Measurements from ENCODE around the gene PRDM16.

PRDM16 gene

DNA sequence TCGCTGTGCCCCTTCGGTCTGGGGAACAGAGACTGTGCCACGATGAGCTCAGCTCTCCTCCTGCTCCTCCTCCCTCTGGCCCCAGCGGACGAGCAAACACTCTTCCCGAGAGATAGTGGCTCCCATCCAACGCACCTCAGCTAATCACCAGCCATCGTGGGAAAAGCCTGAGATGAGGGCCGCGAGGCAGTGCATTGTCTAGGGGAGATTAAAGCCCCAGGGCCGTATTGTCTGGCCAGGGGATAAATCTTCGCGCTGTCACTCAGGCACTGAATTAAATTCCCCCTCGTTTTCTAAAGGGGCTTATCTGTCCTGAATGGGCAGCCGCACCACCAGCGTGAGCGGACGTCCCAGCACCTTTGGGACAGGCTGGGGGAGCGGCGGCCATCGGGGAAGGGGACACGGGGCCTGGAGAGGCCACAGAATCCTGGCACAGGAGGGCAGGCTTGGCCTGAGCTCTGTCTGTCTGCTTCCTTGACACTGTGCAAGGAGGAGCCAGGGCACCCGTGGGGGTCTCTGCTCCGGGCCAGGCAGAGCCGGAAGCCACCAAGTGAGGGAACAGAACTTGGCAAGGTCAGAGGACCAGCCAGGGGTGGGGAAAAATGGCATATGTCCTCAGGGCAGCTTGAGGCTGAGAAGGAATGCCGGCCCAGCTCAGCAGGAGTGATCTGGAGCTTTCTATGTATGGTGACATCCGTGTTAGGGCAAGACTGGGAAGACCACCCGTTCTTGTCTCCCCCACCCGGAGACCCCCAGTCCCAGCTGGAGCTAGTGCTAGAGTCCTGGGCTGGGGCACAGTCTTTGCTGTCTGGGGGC is 32.3 kb downstream of the PRDM16 start:
- DNase-seq (ENCODE audit: low read depth, low spot score), result no peak
- H3K9me3 ChIP-seq (ENCODE audit: insufficient read depth, low read length), result no peaks in the 10 kb centered on the region
- TF ChIP-seq ZNF274 (IDR thresholded peaks at IDR 0.05; ENCODE audit: low read depth, low read length), result no peak
- TF ChIP-seq YY1 (IDR thresholded peaks at IDR 0.05; ENCODE audit: insufficient read depth, insufficient read length), result no peak
- TF ChIP-seq SUZ12 (IDR thresholded peaks at IDR 0.05; ENCODE audit: extremely low read depth, insufficient read depth, insufficient read length), result no peak
- no peak overlapping the region for H3K4me3 ChIP-seq (ENCODE audit: insufficient read length, low read depth)
- H3K27me3 ChIP-seq (ENCODE audit: insufficient read depth, insufficient read length), result no peaks in the 10 kb centered on the region
- H3K36me3 ChIP-seq (ENCODE audit: insufficient read depth, insufficient read length, low read length), result no peaks in the 10 kb centered on the region
- peaks cover 21% of the 10 kb centered on the region for H3K4me1 ChIP-seq (ENCODE audit: insufficient read depth, insufficient read length)
- H3K9ac ChIP-seq (ENCODE audit: insufficient read length, low read depth), result no peak overlapping the region

DNA sequence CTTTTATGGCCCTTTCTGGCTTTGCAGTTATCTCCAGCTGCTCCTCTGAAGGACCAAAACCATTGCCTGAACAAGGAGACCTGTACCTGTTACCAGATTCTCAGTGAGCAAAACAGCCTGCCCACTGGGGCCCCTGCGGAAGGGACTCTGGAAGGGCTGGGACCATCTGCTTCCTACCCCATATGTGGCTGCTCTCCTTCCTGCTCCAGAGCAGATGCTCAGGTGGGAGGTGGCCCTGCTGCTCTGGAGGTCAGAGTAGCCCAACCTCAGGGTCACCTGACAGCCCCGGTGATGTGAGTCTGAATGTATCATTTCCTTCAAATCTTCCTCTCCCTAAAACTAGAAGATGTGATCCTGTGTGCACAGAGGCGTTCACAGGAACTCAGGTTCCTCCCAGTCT is 33.6 kb downstream of the PRDM16 start:
- Histone ChIP-seq H3K27me3 (ENCODE audit: insufficient read depth, insufficient read length) (no peaks in the 10 kb centered on the region), H3K36me3 (ENCODE audit: insufficient read depth, insufficient read length, low read length) (no peaks in the 10 kb centered on the region), H3K9me3 (ENCODE audit: insufficient read depth, low read length) (peaks cover 1% of the 10 kb centered on the region; the same call in 1 of the 2 replicates), H3K9ac (ENCODE audit: insufficient read length, low read depth) (no peak overlapping the region), H3K4me3 (ENCODE audit: insufficient read length, low read depth) (no peak overlapping the region), H3K4me1 (ENCODE audit: insufficient read depth, insufficient read length) (peaks cover 21% of the 10 kb centered on the region)
- TF ChIP-seq SUZ12 (IDR thresholded peaks at IDR 0.05; ENCODE audit: extremely low read depth, insufficient read depth, insufficient read length), result no peak
- no peak for TF ChIP-seq YY1 (IDR thresholded peaks at IDR 0.05; ENCODE audit: insufficient read depth, insufficient read length)
- no peak for TF ChIP-seq ZNF274 (IDR thresholded peaks at IDR 0.05; ENCODE audit: low read depth, low read length)
- no peak for DNase-seq (ENCODE audit: low read depth, low spot score)

DNA sequence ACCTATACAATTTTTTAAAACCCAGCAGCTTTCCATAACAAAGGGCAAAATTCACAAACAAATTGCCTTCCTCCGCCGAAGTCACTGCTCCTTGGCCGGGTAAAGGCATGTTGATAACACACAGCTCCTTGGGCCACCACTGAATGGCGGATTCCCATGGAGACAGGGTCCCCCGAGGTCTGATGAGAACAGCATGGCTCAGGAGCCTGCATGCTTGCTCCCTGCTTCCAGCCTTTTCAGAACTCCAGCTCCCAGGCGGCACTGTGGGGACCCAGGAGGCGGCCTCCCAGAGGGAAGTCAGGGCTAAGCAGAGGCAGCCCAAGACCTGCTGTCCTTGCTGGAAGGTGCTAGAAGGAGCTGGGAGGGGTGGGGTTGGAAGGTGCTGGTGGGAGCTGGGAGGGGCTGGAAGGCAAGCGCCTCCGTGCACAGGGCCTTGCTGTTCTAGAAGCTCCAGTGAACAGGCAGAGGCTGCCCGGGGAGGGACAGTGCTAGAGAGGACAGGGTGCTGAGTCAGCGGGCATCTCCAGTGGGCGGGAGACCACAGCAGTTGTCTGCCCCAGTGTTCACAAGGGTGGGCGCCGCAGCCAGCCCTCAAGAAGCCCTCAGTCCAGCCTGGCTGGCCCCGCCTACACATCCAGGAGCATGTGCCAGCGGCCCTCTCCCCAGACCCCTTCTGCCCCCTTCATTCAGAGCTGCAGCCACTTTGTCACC is 35.1 kb downstream of the PRDM16 start:
- no peak overlapping the region for H3K4me3 ChIP-seq (ENCODE audit: insufficient read length, low read depth)
- no peaks in the 10 kb centered on the region for H3K36me3 ChIP-seq (ENCODE audit: insufficient read depth, insufficient read length, low read length)
- H3K9me3 ChIP-seq (ENCODE audit: insufficient read depth, low read length), result peaks cover 12% of the 10 kb centered on the region; the same call in 1 of the 2 replicates
- no peaks in the 10 kb centered on the region for H3K27me3 ChIP-seq (ENCODE audit: insufficient read depth, insufficient read length)
- H3K4me1 ChIP-seq (ENCODE audit: insufficient read depth, insufficient read length), result peaks cover 19% of the 10 kb centered on the region
- peak overlapping the region; percentile 10 for H3K9ac ChIP-seq (ENCODE audit: insufficient read length, low read depth)
- no peak for DNase-seq (ENCODE audit: low read depth, low spot score)
- TF ChIP-seq ZNF274 (IDR thresholded peaks at IDR 0.05; ENCODE audit: low read depth, low read length) (no peak), SUZ12 (IDR thresholded peaks at IDR 0.05; ENCODE audit: extremely low read depth, insufficient read depth, insufficient read length) (no peak), YY1 (IDR thresholded peaks at IDR 0.05; ENCODE audit: insufficient read depth, insufficient read length) (no peak)

DNA sequence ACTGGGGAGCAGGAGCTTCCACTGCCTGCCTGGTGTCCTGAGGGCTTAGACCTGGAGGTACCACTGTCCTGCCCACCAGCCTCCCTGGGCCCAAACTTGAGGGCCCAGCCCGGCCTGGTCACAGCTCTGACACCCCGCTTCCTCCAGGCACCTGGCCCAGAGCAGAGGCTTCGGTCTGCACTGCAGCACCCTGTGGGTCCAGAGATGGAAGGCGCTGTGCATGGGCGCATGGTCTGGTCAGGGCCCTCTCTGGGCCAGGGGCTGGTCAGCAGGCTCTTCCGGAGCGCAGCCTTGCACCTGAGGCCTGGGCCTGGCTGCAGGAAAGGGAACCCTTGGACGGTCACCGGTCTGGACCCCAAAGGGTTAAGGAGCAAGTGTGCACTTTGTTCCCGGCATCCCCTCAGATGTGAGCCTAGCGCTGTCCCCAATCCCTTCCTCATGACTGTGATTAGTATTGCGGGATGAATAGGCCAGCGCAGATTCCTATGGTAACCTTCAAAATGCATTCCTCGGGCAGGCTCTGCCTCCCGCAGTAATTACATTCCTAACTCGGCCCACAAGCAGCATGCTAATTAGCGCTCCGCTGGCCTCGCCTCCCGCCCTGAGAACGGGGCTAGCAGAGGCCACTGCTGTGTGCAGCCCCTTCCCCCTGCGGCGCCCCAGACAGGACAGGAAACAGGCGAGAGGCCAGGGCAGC is 36.3 kb downstream of the PRDM16 start:
- H3K27me3 ChIP-seq (ENCODE audit: insufficient read depth, insufficient read length), result no peaks in the 10 kb centered on the region

DNA sequence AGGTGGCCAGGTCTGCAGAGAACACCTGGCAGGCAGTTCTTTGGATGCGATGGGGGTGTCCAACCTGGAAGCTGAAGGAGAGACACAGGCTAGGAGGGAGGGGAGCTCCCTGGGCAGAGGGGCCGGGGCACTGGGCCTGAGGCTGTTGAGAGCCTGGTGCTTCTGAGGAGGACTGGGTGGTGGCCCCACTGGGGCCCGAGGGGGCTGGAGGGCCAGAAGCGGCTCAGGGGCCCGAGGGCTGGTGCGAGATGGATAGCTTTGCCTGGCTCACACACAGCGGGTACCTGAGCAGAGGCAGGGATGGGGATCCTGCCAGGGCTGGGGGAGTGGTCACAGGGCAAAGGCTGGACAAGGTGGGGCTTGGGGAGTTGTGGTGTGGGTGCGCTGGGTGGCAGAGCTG is 37.2 kb downstream of the PRDM16 start:
- H3K9me3 ChIP-seq (ENCODE audit: insufficient read depth, low read length), result peaks cover 12% of the 10 kb centered on the region; the same call in 1 of the 2 replicates
- no peak for DNase-seq (ENCODE audit: low read depth, low spot score)
- no peaks in the 10 kb centered on the region for H3K27me3 ChIP-seq (ENCODE audit: insufficient read depth, insufficient read length)
- no peak overlapping the region for H3K9ac ChIP-seq (ENCODE audit: insufficient read length, low read depth)
- TF ChIP-seq ZNF274 (IDR thresholded peaks at IDR 0.05; ENCODE audit: low read depth, low read length) (no peak), SUZ12 (IDR thresholded peaks at IDR 0.05; ENCODE audit: extremely low read depth, insufficient read depth, insufficient read length) (no peak), YY1 (IDR thresholded peaks at IDR 0.05; ENCODE audit: insufficient read depth, insufficient read length) (no peak)
- H3K36me3 ChIP-seq (ENCODE audit: insufficient read depth, insufficient read length, low read length), result no peaks in the 10 kb centered on the region
- peaks cover 19% of the 10 kb centered on the region for H3K4me1 ChIP-seq (ENCODE audit: insufficient read depth, insufficient read length)
- H3K4me3 ChIP-seq (ENCODE audit: insufficient read length, low read depth), result no peak overlapping the region

More for the DNA sequence above, 36.3 kb downstream of the PRDM16 start:
- Histone ChIP-seq H3K9me3 (ENCODE audit: insufficient read depth, low read length) (peaks cover 12% of the 10 kb centered on the region; the same call in 1 of the 2 replicates), H3K4me3 (ENCODE audit: insufficient read length, low read depth) (no peak overlapping the region), H3K9ac (ENCODE audit: insufficient read length, low read depth) (peak overlapping the region; percentile 50), H3K4me1 (ENCODE audit: insufficient read depth, insufficient read length) (peaks cover 19% of the 10 kb centered on the region), H3K36me3 (ENCODE audit: insufficient read depth, insufficient read length, low read length) (no peaks in the 10 kb centered on the region)
- DNase-seq (ENCODE audit: low read depth, low spot score), result peak; percentile 72
- TF ChIP-seq ZNF274 (IDR thresholded peaks at IDR 0.05; ENCODE audit: low read depth, low read length) (no peak), YY1 (IDR thresholded peaks at IDR 0.05; ENCODE audit: insufficient read depth, insufficient read length) (no peak), SUZ12 (IDR thresholded peaks at IDR 0.05; ENCODE audit: extremely low read depth, insufficient read depth, insufficient read length) (no peak)

DNA sequence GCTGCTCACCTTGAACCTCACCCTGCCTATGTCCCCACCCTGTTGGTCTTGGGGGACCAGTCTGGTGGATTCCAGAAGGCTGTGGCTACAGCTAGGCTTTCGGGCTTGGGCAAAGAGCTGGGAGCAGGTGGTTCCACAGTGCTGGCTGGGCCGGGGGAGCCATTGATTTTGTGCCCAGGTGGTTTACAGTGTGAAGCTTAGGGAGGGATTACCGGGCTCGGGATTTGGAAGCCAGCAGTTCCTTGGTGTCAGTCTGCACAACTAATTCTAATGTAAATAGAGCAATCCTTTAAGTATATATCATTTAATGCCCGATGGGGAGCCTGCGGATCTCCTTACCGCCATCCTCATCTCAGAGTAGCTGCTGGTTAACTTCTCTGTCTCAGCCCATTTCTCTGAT is 38.2 kb downstream of the PRDM16 start:
- no peaks in the 10 kb centered on the region for H3K27me3 ChIP-seq (ENCODE audit: insufficient read depth, insufficient read length)
- H3K9me3 ChIP-seq (ENCODE audit: insufficient read depth, low read length), result peaks cover 12% of the 10 kb centered on the region; the same call in 1 of the 2 replicates
- peaks cover 13% of the 10 kb centered on the region for H3K4me1 ChIP-seq (ENCODE audit: insufficient read depth, insufficient read length)
- no peak overlapping the region for H3K4me3 ChIP-seq (ENCODE audit: insufficient read length, low read depth)
- H3K36me3 ChIP-seq (ENCODE audit: insufficient read depth, insufficient read length, low read length), result no peaks in the 10 kb centered on the region
- DNase-seq (ENCODE audit: low read depth, low spot score), result no peak
- no peak overlapping the region for H3K9ac ChIP-seq (ENCODE audit: insufficient read length, low read depth)
- TF ChIP-seq YY1 (IDR thresholded peaks at IDR 0.05; ENCODE audit: insufficient read depth, insufficient read length), result no peak
- TF ChIP-seq SUZ12 (IDR thresholded peaks at IDR 0.05; ENCODE audit: extremely low read depth, insufficient read depth, insufficient read length), result no peak
- no peak for TF ChIP-seq ZNF274 (IDR thresholded peaks at IDR 0.05; ENCODE audit: low read depth, low read length)
